GM12878 (cell line): Measurements from ENCODE around the gene TMPRSS4. TPM values are rescaled to one million over a fixed set of nuclear protein-coding genes. Genes with fewer than 3 reads are reported as not detected.

Experiments used
- ATAC-seq: fragments of 200-7000 bp; cut with Tn5 transposase; 3 replicates; pipeline ENCODE4 v1.9.1; 2020; ENCODE audit warnings: mild to moderate bottlenecking, moderate library complexity
- BruUV-seq: library from RNA; stranded (reverse); fragments of 400-500 nt; replicated peaks from 2 replicates; lab custom pipeline; 2021; lab: Mats Ljungman, UMichigan
- CTCF ChIA-PET: fragments of 300-600 bp; sonication (Branson Sonifier 250); formaldehyde crosslinking; extraction: SDS; loops from one replicate; lab custom pipeline; 2021; ENCODE audit warnings: inconsistent platforms; lab: Yijun Ruan, JAX
- POLR2A ChIA-PET: fragments of 350-600 bp; formaldehyde crosslinking; extraction: SDS; loops from one replicate; lab custom pipeline; 2021; ENCODE audit warnings: inconsistent platforms; lab: Charles Lee
- RAD21 ChIA-PET: fragments of 300-600 bp; sonication (Branson Sonifier 250); formaldehyde crosslinking; loops from one replicate; lab custom pipeline; 2023; ENCODE audit warnings: antibody characterized with exemption; ENCODE audit not compliant: unreplicated experiment; lab: Charles Lee
- SMC1A ChIA-PET: fragments of 300-600 bp; sonication (Branson Sonifier 250); formaldehyde crosslinking; loops from one replicate; lab custom pipeline; 2023; ENCODE audit not compliant: unreplicated experiment, uncharacterized antibody; lab: Charles Lee
- DNase-seq: peaks from one replicate; pipeline ENCODE4 v3.0.0-alpha.2; 2011; ENCODE audit warnings: low read depth, low spot score
- FAIRE-seq: peaks from 3 replicates; lab custom pipeline; 2011; peaks lifted over from hg19 to GRCh38; lab: Jason Lieb, UNC
- H2AFZ ChIP-seq: 2 replicates; pipeline ENCODE4 v1.6.0; 2011; ENCODE audit warnings: low read depth, low read length, control low read depth; ENCODE audit not compliant: control insufficient read depth
- H3K27ac ChIP-seq: 2 replicates; pipeline ENCODE4 v1.5.1; 2011; ENCODE audit warnings: control low read depth; ENCODE audit not compliant: control insufficient read depth, insufficient read depth
- H3K27me3 ChIP-seq, 2 experiments: replicated peaks in 1 of 2; 2 replicates each; pipeline versions ENCODE4 v1.6.0 to v1.6.1; 2011; ENCODE audit warnings: low read length in 1 of 2; ENCODE audit not compliant: control insufficient read depth in 2 of 2, insufficient read depth in 2 of 2
- H3K36me3 ChIP-seq, 2 experiments: 2 replicates each; pipeline ENCODE4 v1.5.1; 2011; ENCODE audit warnings: low read length in 1 of 2; ENCODE audit not compliant: control insufficient read depth in 2 of 2, insufficient read depth in 2 of 2
- H3K4me1 ChIP-seq: 2 replicates; pipeline ENCODE4 v1.6.1; 2011; ENCODE audit warnings: mild to moderate bottlenecking, low read length, moderate library complexity, mixed read lengths; ENCODE audit not compliant: control insufficient read depth, insufficient read depth
- H3K4me2 ChIP-seq: 2 replicates; pipeline ENCODE4 v1.6.0; 2011; ENCODE audit warnings: control low read depth; ENCODE audit not compliant: control insufficient read depth, insufficient read depth
- H3K4me3 ChIP-seq: fragments of 200-600 bp; sonication (generic); 2 replicates; pipeline ENCODE4 v1.5.1; 2016
- H3K79me2 ChIP-seq: 2 replicates; pipeline ENCODE4 v1.6.0; 2011; ENCODE audit warnings: low read length; ENCODE audit not compliant: control insufficient read depth, insufficient read depth
- H3K9ac ChIP-seq: 2 replicates; pipeline ENCODE4 v1.8.0; 2011; ENCODE audit warnings: low read length, control low read depth, mixed read lengths; ENCODE audit not compliant: control insufficient read depth, insufficient read depth
- H3K9me3 ChIP-seq: replicated peaks from 3 replicates; pipeline ENCODE4 v1.5.1; 2011; ENCODE audit warnings: mild to moderate bottlenecking, low read length; ENCODE audit not compliant: control insufficient read depth, insufficient read depth
- H4K20me1 ChIP-seq: 2 replicates; pipeline ENCODE4 v1.6.0; 2011; ENCODE audit not compliant: control insufficient read depth, insufficient read depth
- CBX3 ChIP-seq: fragments of 200-600 bp; sonication (generic); IDR thresholded peaks from 2 replicates; pipeline ENCODE4 v1.6.1; 2016; ENCODE audit warnings: low read depth, borderline replicate concordance
- GATAD2B ChIP-seq: fragments of 450-650 bp; conservative IDR thresholded peaks from 2 replicates; pipeline ENCODE4 v1.6.1; 2017; ENCODE audit warnings: low read depth, mild to moderate bottlenecking, moderate library complexity
- HDAC6 ChIP-seq: fragments of 200-600 bp; sonication (generic); IDR thresholded peaks from one replicate; pipeline ENCODE4 v1.8.0; 2017; ENCODE audit warnings: antibody characterized with exemption; ENCODE audit not compliant: unreplicated experiment
- IKZF1 ChIP-seq: fragments of 450-650 bp; conservative IDR thresholded peaks from 2 replicates; pipeline ENCODE4 v1.6.1; 2017; ENCODE audit warnings: antibody characterized with exemption, mild to moderate bottlenecking
- TCF12 ChIP-seq: IDR thresholded peaks from 2 replicates; pipeline ENCODE4 v1.6.1; 2011; ENCODE audit warnings: low read depth, mild to moderate bottlenecking, low read length
- WGBS: methylation state at CpG from one replicate; pipeline ENCODE4 v1.1.6; 2016; ENCODE audit warnings: low lambda C conversion rate; ENCODE audit not compliant: insufficient replicate concordance, insufficient coverage; ENCODE audit errors: missing lambda C conversion rate; 5-methylcytosine and 5-hydroxymethylcytosine counted together
- in situ Hi-C: fragments of 300-500 bp; cut with MboI; formaldehyde crosslinking; loops from 9 replicates; pipeline ENCODE4 v1.14.3; 2018; ENCODE audit warnings: mixed read lengths
- intact Hi-C: fragments of 100-400 bp; cut with micrococcal nuclease; formaldehyde crosslinking; loops from one replicate; pipeline ENCODE4 v1.14.2; 2022; ENCODE audit not compliant: unreplicated experiment
- polyA plus RNA-seq, 11 experiments: library from polyadenylated mRNA; depleted of rRNA in 4 of 11; unstranded in 6 of 11; stranded (reverse) in 5 of 11; fragments of >200 nt; fragmentation: Nextera tagmentation in 4 of 11; fragmentation: Illumina TruSeq in 1 of 11; extraction: Ambion mirVana in 4 of 11; extraction: Trizol in 1 of 11; gene quantifications; 1 replicate in 1 of 11; 2 replicates in 10 of 11; pipeline versions ENCODE4 v1.2.1 to v1.2.3, GENCODE V29; 2011 to 2016; ENCODE audit warnings: inconsistent platforms in 2 of 11, missing spikeins in 2 of 11, low read depth in 1 of 11
- total RNA-seq, 4 experiments: library from RNA; depleted of rRNA in 3 of 4; stranded (reverse); fragments of >200 nt in 3 of 4; fragmentation: Illumina TruSeq in 1 of 4; extraction: Trizol in 1 of 4; gene quantifications; 2 replicates each; pipeline versions ENCODE4 v1.2.1 to v1.2.3, GENCODE V29; 2013 to 2021
- TF ChIP-seq, protein P1 (sequence below): fragments of 450-650 bp; conservative IDR thresholded peaks from 2 replicates; pipeline ENCODE4 v1.6.1; 2017; ENCODE audit warnings: mild to moderate bottlenecking, moderate library complexity

The TMPRSS4 gene
- total and polyA plus RNA-seq, 10 of the 15 experiments (the other 5 are each of a cell fraction or from before 2014, with no cell fraction given) = 0.14 to 0.26 TPM; not detected in 8

DNA sequence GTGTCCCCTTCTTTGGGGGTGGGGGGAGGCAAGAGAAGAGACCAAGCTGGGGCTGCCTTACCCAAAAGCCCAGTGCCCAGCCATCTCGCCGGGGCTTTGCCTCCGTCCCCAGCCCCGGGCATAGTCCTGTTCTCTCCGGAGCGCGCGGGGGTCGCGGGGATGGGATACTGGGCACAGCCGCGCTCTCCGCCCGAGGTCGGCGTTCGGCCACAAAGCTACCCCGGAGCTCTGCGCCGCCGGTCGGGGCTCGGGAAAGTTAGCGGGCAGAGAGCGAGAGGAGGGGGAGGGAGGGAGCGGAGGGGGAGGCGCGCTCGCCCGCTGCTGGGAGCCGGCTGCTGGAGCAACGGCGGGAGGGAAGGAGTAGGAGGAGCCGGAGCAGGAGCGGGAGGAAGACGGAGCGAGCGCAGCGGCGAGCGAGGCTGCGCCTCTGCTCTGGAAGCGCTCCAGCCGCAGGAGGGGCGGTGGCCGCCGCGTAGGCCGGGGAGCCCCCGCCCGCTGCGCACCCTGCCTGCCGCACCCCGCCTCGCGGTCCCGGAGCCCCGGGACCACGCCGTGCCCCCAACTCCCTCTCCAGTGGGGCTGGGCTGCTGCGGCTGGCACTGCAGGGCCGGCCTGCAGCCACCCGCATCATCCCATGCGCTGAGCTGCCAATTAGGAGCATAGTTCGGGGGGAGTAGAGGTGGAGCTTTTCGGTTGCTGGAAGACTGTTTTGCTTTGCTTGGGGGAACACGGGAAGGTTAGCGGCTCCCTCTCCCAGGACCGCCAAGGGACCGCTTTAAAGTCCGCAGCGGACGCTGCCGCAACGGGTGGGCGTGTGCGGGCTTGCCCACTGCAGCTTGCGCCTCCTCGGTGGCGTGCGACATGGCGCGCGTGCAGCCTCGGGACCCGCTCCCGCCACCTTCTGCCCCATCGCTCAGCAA lies 75.9 kb downstream of the TMPRSS4 start, which contains the start of gene SCN4B:
TSS of gene SCN4B (minus strand) at position 272 of the 920 bp plus-strand sequence. CDS start at position 122, 150 bp downstream.
- BruUV-seq = no TSS peak
- H3K9ac ChIP-seq = no peak within 1 kb of the TSS
- peaks cover 26 to 32% of the 10 kb centered on the region in 2 experiments for H3K27me3 ChIP-seq
- ChIA-PET POLR2A (no interaction called here), SMC1A (no interaction called here), CTCF (interaction anchor here (0.6 to 0.8 kb wide), 3 partner anchors 10 to 223 kb away, joined by 3 read pairs; no protein-coding TSS in a partner anchor), RAD21 (interaction anchor here (1.0 kb wide), 1 partner anchor 19 kb away, joined by 3 read pairs; no protein-coding TSS in a partner anchor)
- no peak for FAIRE-seq
- intact Hi-C loops = no loop called here
- no peaks in the 10 kb centered on the region for H3K36me3 ChIP-seq
- in situ Hi-C loops = no loop called here
- no peaks in the 10 kb centered on the region for H3K4me1 ChIP-seq
- no peak for ATAC-seq
- H4K20me1 ChIP-seq = no peaks in the 10 kb centered on the region
- 0 out of 2 replicates have a peak, but pooled peaks have one; percentile 35 for TF ChIP-seq GATAD2B
- TF ChIP-seq, protein P1, sequence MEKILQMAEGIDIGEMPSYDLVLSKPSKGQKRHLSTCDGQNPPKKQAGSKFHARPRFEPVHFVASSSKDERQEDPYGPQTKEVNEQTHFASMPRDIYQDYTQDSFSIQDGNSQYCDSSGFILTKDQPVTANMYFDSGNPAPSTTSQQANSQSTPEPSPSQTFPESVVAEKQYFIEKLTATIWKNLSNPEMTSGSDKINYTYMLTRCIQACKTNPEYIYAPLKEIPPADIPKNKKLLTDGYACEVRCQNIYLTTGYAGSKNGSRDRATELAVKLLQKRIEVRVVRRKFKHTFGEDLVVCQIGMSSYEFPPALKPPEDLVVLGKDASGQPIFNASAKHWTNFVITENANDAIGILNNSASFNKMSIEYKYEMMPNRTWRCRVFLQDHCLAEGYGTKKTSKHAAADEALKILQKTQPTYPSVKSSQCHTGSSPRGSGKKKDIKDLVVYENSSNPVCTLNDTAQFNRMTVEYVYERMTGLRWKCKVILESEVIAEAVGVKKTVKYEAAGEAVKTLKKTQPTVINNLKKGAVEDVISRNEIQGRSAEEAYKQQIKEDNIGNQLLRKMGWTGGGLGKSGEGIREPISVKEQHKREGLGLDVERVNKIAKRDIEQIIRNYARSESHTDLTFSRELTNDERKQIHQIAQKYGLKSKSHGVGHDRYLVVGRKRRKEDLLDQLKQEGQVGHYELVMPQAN = no peak
- no peak for TF ChIP-seq TCF12
- TF ChIP-seq CBX3 = no peak
- peak; percentile 25; the same call in 1 of the 2 replicates for TF ChIP-seq IKZF1
- peak; percentile 81 for TF ChIP-seq HDAC6
- no peaks in the 10 kb centered on the region for H3K79me2 ChIP-seq
- no peak within 1 kb of the TSS for H3K4me3 ChIP-seq
- no peak within 1 kb of the TSS for H2AFZ ChIP-seq
- DNase-seq = no peak
- 11% methylated on average over 71 of the region's 88 CpGs for WGBS
- H3K4me2 ChIP-seq = peak within 1 kb of the TSS; percentile 48; the same call in 1 of the 2 replicates
- no peaks in the 10 kb centered on the region for H3K9me3 ChIP-seq
- H3K27ac ChIP-seq = no peak within 1 kb of the TSS
